ENCODE measurements around the gene XRCC4.

DNA sequence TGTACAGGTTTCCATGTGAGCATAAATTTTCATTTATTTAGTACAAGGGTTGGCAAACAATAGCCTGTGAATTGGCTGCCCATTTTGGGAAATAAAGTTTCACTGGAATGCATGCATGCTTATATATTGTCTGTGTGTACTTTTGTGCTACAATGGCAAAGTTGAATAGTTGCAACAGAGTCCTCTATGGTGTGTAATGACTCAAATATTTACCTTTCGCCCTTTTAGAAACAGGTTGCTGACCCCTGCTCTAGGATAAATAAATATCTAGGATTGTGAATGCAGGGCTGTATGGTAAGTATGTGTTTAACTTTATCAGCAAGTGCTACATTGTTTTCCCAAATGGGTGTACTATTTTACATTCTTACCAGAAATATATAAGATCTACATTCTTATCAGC, 47.2 kb downstream of the XRCC4 start:
- TF ChIP-seq GATA2 (IDR thresholded peaks at IDR 0.05; ENCODE audit: low read depth, low read length) (no peak), GATA3 (IDR thresholded peaks at IDR 0.05; ENCODE audit: low read depth, low read length) (no peak)
